Hematopoietic multipotent progenitor cell treated with erythropoietin and hydrocortisone succinate and interleukin-3 and kit ligand, for 15 days (in vitro differentiated cells): ENCODE measurements around the gene COL11A2.

Source experiments
- DNase-seq: peaks from one replicate; pipeline ENCODE4 v3.0.0-alpha.2; 2015; ENCODE audit warnings: low spot score

The COL11A2 gene

GRCh38 chr6:33206864-33207551, 14.7 kb upstream of the COL11A2 start:
- DNase-seq: no peak

- DNase-seq: no peak
Measured at GRCh38 chr6:33206027-33206863, 14.0 kb upstream of the COL11A2 start.

GRCh38 chr6:33205191-33206026, 13.1 kb upstream of the COL11A2 start:
- DNase-seq: no peak

- peak; percentile 92 for DNase-seq
Measured at GRCh38 chr6:33204415-33205190, 12.3 kb upstream of the COL11A2 start, which contains the start of gene HSD17B8. HSD17B8 (plus strand) TSS chr6:33204655; CDS start chr6:33204669, 14 bp downstream.

GRCh38 chr6:33204165-33204414, 11.8 kb upstream of the COL11A2 start:
- DNase-seq: no peak

- DNase-seq: no peak
Measured at GRCh38 chr6:33203443-33204164, 11.3 kb upstream of the COL11A2 start.

GRCh38 chr6:33202799-33203198, 10.5 kb upstream of the COL11A2 start:
- DNase-seq: no peak

- DNase-seq: no peak
Measured at GRCh38 chr6:33201935-33202334, 9.7 kb upstream of the COL11A2 start.

GRCh38 chr6:33201147-33201545, 8.9 kb upstream of the COL11A2 start:
- no peak for DNase-seq

GRCh38 chr6:33200219-33201146, 8.2 kb upstream of the COL11A2 start, which contains the start of the genes RXRB and SLC39A7:
RXRB (minus strand) TSS chr6:33200665; CDS start chr6:33200476, 189 bp downstream.
SLC39A7 (plus strand) TSS chr6:33200867; CDS start chr6:33201246, 379 bp downstream.
- DNase-seq: peak; percentile 98

GRCh38 chr6:33199687-33200218, 7.5 kb upstream of the COL11A2 start:
- peak; percentile 68 for DNase-seq

GRCh38 chr6:33198853-33199436, 6.7 kb upstream of the COL11A2 start:
- no peak for DNase-seq

GRCh38 chr6:33198159-33198852, 6.0 kb upstream of the COL11A2 start:
- DNase-seq: no peak

GRCh38 chr6:33197431-33198048, 5.3 kb upstream of the COL11A2 start:
- DNase-seq: peak; percentile 84

GRCh38 chr6:33195304-33196165, 3.3 kb upstream of the COL11A2 start:
- no peak for DNase-seq

- no peak for DNase-seq
Measured at GRCh38 chr6:33194431-33194979, 2.2 kb upstream of the COL11A2 start.

- DNase-seq: no peak
Measured at GRCh38 chr6:33193619-33194018, 1.4 kb upstream of the COL11A2 start.
